Measurements from ENCODE around the gene AMELX.

AMELX gene

DNA sequence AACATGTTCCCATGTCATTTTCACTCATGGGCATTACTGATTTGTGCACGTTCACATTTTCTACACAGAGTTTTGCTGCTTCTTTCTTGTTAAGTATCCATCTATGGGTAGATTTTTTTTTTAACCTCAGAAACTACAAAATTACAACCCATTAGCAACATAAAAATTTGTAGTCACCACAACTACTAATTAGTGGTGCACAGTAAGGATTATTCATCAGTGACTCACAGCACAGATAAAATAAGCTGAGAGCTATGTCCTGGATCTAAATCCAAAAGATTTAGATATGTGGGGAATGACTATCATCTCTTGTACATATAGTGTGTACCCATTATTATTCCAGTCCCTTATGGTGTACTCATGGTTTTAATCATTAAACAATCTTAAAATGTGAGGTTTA is 19.7 kb upstream of the AMELX start:
- no peaks in the 10 kb centered on the region for H3K9me3 Mint-ChIP-seq
- DNase-seq (ENCODE audit: low spot score): no peak
- H3K36me3 Mint-ChIP-seq (ENCODE audit: low read depth): no peaks in the 10 kb centered on the region
- H3K27ac Mint-ChIP-seq: no peak overlapping the region
- no peaks in the 10 kb centered on the region for H3K27me3 Mint-ChIP-seq (ENCODE audit: low read depth)
- no peak overlapping the region for H3K4me3 Mint-ChIP-seq
- no peaks in the 10 kb centered on the region for H3K4me1 Mint-ChIP-seq (ENCODE audit: low read depth)

DNA sequence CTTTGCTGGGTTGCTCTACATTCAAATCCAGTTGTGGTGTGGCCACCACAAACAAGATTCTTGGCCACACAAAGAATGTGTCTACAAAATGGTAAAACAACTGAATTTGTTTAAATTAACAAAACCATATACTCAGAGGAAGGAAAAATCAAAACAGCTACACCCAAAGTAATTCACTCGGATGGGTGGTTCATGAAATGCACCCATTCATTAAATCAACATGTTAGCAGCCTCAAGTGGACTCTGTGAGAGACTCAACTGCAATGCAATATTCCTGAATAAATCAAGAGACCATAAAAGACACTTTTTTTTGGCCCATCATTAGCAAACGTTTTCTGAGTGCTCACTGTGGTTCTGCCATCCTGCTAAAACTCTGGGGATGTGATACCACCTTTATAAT is 11.2 kb upstream of the AMELX start:
- H3K9me3 Mint-ChIP-seq: no peaks in the 10 kb centered on the region
- no peak overlapping the region for H3K4me3 Mint-ChIP-seq
- H3K27me3 Mint-ChIP-seq (ENCODE audit: low read depth): no peaks in the 10 kb centered on the region
- H3K4me1 Mint-ChIP-seq (ENCODE audit: low read depth): no peaks in the 10 kb centered on the region
- DNase-seq (ENCODE audit: low spot score): no peak
- H3K27ac Mint-ChIP-seq: no peak overlapping the region
- no peaks in the 10 kb centered on the region for H3K36me3 Mint-ChIP-seq (ENCODE audit: low read depth)

DNA sequence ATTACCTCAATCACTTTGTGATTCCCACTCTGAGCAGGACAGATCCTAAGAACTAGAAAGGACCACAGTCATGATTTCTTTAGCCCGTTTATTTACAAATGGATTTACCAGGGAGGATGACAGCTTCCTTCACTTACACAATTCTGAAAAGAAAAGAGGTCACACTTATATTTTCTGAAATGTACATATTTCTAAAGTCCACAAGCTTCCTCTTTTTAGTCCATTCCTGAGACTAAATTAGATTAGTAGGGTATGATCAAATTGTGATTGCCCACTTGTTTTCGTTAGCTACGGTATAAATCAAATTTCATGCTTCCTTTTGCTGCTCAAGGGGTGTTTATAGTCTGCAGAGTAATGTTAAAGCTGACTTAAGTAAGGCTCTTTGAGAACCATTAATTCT is 7.6 kb upstream of the AMELX start:
- H3K27me3 Mint-ChIP-seq (ENCODE audit: low read depth): no peaks in the 10 kb centered on the region
- H3K36me3 Mint-ChIP-seq (ENCODE audit: low read depth): no peaks in the 10 kb centered on the region
- H3K4me3 Mint-ChIP-seq: no peak overlapping the region
- no peaks in the 10 kb centered on the region for H3K9me3 Mint-ChIP-seq
- DNase-seq (ENCODE audit: low spot score): no peak
- H3K4me1 Mint-ChIP-seq (ENCODE audit: low read depth): no peaks in the 10 kb centered on the region
- no peak overlapping the region for H3K27ac Mint-ChIP-seq

DNA sequence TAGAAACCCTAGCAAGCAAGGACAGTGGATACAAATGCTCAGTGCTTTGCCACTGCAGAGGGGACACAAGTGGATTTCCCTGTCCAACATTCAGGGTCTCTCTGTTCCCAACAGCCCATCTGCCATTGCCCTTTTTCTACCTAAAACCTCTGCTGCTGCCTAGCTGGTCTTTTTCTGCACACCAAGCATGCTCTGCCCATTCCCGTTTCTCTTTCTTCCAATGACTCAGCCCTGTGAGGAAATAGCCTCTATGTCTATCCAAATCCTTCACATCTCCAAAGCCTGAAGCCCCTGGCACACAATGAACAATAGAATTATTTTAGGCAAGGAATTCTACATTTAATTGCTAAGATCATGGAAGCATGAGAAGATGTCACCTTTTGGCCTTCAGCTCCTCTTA is 5.7 kb upstream of the AMELX start:
- Mint-ChIP-seq H3K4me3 (no peak overlapping the region), H3K36me3 (ENCODE audit: low read depth) (no peaks in the 10 kb centered on the region), H3K4me1 (ENCODE audit: low read depth) (no peaks in the 10 kb centered on the region), H3K27ac (no peak overlapping the region), H3K9me3 (no peaks in the 10 kb centered on the region), H3K27me3 (ENCODE audit: low read depth) (no peaks in the 10 kb centered on the region)
- no peak for DNase-seq (ENCODE audit: low spot score)

DNA sequence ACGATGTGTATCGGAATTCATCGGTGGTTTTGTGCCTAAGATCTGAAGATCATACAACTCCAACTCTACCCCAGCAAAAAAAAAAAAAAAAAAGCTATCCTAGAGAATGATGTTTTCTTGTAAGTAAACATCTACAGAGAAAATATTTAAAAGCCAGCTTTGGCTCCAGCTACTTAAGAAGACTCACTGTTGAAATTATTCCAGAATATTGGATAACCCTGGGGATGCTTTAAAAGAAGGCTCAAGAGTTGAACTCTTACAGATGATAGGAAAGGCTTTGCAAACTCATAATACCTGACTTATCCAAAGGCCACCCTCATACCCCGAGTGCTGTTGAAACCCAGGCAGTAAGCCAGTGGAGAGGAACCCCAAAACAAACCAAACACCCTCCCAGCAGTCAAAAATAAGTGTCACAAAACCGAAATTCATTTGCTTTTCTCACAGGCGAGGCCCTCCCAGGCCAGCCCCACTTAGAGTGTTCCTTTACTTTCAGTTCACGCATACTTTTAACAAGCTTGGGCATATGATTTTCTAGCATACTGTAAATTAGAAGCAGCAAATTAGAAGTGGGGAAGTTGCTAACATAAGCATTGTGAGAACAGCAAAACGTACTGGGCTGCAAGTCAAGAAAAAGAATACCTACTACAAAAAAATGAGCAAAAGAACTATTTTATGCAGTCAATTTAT is 2.7 kb upstream of the AMELX start:
- DNase-seq (ENCODE audit: low spot score): no peak
- no peak overlapping the region for H3K4me3 Mint-ChIP-seq
- no peaks in the 10 kb centered on the region for H3K4me1 Mint-ChIP-seq (ENCODE audit: low read depth)
- no peak overlapping the region for H3K27ac Mint-ChIP-seq
- H3K9me3 Mint-ChIP-seq: no peaks in the 10 kb centered on the region
- no peaks in the 10 kb centered on the region for H3K27me3 Mint-ChIP-seq (ENCODE audit: low read depth)
- H3K36me3 Mint-ChIP-seq (ENCODE audit: low read depth): no peaks in the 10 kb centered on the region

DNA sequence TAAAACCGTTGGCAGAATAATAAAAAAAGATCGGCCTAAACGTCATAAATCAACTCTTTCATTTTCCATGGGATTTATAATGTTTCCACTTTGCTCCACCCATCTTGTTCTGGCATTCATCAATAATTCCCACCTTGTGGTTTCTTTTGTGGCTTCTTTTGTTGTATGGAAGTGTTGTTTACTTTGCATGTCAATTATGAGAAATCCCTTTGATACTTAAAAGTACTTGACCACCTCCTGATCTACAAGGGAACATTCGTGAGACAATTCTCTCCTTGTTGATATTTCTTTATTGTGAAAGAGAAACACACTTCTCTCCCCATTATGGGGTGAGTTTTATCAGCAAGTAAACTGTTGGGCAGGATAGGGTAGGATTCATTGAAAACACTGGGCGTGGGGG is 2.8 kb downstream of the AMELX start:
- Mint-ChIP-seq H3K4me1 (ENCODE audit: low read depth) (no peaks in the 10 kb centered on the region), H3K27me3 (ENCODE audit: low read depth) (no peaks in the 10 kb centered on the region), H3K27ac (no peak overlapping the region), H3K4me3 (no peak overlapping the region), H3K36me3 (ENCODE audit: low read depth) (no peaks in the 10 kb centered on the region), H3K9me3 (no peaks in the 10 kb centered on the region)
- no peak for DNase-seq (ENCODE audit: low spot score)

DNA sequence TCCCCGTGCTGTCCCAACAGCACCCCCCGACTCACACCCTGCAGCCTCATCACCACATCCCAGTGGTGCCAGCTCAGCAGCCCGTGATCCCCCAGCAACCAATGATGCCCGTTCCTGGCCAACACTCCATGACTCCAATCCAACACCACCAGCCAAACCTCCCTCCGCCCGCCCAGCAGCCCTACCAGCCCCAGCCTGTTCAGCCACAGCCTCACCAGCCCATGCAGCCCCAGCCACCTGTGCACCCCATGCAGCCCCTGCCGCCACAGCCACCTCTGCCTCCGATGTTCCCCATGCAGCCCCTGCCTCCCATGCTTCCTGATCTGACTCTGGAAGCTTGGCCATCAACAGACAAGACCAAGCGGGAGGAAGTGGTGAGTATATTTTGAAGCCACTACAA is 5.4 kb downstream of the AMELX start:
- Mint-ChIP-seq H3K9me3 (no peaks in the 10 kb centered on the region), H3K27me3 (ENCODE audit: low read depth) (no peaks in the 10 kb centered on the region)

DNA sequence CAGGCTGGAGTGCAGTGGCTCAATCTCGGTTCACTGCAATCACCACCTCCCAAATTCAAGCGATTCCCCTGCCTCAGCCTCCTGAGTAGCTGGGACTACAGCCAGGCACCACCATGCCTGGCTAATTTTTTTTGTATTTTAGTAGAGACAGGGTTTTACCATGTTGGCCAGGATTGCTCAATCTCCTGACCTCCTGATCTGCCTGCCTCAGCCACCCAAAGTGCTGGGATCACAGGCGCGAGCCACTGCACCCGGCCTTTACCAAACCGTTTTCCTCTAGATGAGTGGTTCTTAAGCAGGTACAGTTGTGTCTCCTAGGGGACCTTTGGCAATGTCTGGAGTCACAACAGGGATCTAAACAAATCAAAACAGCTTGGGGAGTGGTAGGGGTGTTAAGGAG is 11.6 kb downstream of the AMELX start:
- Mint-ChIP-seq H3K27ac (no peak overlapping the region), H3K4me3 (no peak overlapping the region), H3K4me1 (ENCODE audit: low read depth) (no peaks in the 10 kb centered on the region), H3K36me3 (ENCODE audit: low read depth) (no peaks in the 10 kb centered on the region), H3K9me3 (no peaks in the 10 kb centered on the region), H3K27me3 (ENCODE audit: low read depth) (no peaks in the 10 kb centered on the region)
- DNase-seq (ENCODE audit: low spot score): no peak

More for the DNA sequence above, 5.4 kb downstream of the AMELX start:
- no peak overlapping the region for H3K27ac Mint-ChIP-seq
- no peaks in the 10 kb centered on the region for H3K4me1 Mint-ChIP-seq (ENCODE audit: low read depth)
- H3K36me3 Mint-ChIP-seq (ENCODE audit: low read depth): no peaks in the 10 kb centered on the region
- H3K4me3 Mint-ChIP-seq: no peak overlapping the region
- DNase-seq (ENCODE audit: low spot score): no peak

DNA sequence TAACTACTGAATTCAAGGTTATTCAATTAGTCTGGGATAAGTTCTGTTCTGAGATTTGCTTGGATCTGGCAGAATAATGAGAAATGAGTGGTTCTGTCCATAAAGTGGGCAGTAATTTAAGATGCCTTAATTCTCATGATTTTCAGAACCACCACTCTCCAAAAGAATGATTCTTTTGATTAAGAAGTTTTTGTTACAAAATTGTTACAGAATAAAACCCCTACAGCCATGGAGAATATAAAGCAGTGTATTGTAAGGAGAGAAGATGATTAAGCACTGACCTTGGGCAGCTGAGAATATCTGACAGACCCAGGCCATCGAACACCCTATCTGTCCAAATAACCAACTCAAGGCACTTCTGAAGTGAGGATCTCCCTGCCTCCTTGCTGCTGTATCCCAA is 12.4 kb downstream of the AMELX start:
- H3K4me3 Mint-ChIP-seq: no peak overlapping the region
- no peaks in the 10 kb centered on the region for H3K4me1 Mint-ChIP-seq (ENCODE audit: low read depth)
- no peak overlapping the region for H3K27ac Mint-ChIP-seq
- no peaks in the 10 kb centered on the region for H3K9me3 Mint-ChIP-seq
- DNase-seq (ENCODE audit: low spot score): no peak
- no peaks in the 10 kb centered on the region for H3K27me3 Mint-ChIP-seq (ENCODE audit: low read depth)
- no peaks in the 10 kb centered on the region for H3K36me3 Mint-ChIP-seq (ENCODE audit: low read depth)

DNA sequence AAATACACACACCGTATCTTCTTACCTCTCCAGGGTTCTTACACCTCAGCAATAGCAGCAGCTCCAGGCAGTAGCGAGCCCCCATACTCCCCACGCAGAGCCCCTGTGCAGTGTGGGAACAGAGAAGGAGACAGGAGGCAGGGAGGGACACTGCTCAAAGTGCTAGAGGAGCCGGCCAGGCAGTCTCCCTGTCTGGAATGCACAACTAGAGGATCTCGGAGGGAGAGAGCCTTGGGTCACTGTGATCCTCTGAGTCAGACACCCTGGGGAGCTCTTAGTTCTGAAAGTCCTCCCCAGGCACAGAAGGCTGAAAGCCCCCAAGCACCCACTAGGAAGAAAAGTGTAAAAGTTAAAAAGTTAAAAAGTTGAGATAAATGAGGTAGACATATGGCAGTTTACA is 16.0 kb downstream of the AMELX start:
- Mint-ChIP-seq H3K4me3 (no peak overlapping the region), H3K4me1 (ENCODE audit: low read depth) (no peaks in the 10 kb centered on the region), H3K36me3 (ENCODE audit: low read depth) (no peaks in the 10 kb centered on the region), H3K27ac (no peak overlapping the region), H3K9me3 (no peaks in the 10 kb centered on the region), H3K27me3 (ENCODE audit: low read depth) (no peaks in the 10 kb centered on the region)
- no peak for DNase-seq (ENCODE audit: low spot score)

DNA sequence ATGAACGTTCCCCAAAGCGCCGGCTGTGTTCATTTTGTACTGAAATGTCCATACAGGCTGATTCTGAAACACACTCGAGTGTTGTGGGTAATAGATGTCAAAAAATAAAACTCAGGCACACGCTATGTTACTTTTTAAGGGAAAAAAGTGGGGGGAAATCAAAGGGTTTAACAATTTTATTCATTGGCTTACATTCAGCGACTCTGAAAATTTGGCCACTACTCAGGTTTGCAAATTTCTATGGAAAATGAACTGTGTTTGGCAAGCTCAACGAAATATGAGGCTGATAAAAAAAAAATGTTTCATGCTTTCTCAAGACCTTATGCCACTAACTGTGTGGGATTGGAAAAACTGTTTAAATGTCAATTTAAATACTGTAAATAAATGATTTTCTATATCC is 18.5 kb downstream of the AMELX start:
- DNase-seq (ENCODE audit: low spot score): no peak
- no peaks in the 10 kb centered on the region for H3K9me3 Mint-ChIP-seq
- H3K27ac Mint-ChIP-seq: no peak overlapping the region
- H3K36me3 Mint-ChIP-seq (ENCODE audit: low read depth): no peaks in the 10 kb centered on the region
- H3K27me3 Mint-ChIP-seq (ENCODE audit: low read depth): no peaks in the 10 kb centered on the region
- no peaks in the 10 kb centered on the region for H3K4me1 Mint-ChIP-seq (ENCODE audit: low read depth)
- H3K4me3 Mint-ChIP-seq: no peak overlapping the region

DNA sequence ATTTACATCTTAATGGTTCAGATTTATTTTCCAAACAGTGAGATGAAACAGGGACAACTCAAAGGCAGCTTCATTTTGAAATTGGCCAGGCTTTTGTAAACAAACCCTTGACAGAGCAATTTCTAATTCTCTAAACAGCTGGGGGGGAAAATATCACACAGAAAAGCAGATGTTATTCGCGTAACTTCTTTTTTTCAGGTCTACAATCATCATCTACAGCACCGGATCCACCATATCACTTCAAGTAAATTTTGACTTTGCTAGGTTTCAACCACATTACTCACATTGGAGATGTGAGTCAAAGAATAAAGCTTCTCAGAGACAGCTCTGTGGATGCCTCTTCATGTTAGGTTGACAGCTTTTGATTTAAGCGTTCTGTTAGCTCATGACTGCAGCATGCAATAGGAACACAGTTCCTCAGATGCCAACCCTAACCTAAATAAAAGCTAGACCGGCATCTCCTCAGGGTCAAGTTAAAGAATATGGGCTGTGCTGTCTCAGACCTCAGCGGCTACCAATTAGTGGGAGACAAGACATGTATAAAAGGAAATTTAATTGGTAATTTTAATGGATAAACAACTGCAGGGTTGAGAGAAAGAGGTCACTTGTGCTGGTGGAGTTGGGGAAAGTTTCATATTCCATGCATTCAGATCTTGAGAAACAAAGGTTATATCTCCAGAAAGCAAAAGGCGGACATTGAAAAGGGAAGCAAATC is 26.8 kb downstream of the AMELX start:
- Mint-ChIP-seq H3K4me3 (no peak overlapping the region), H3K4me1 (ENCODE audit: low read depth) (no peaks in the 10 kb centered on the region), H3K27me3 (ENCODE audit: low read depth) (no peaks in the 10 kb centered on the region), H3K27ac (no peak overlapping the region), H3K36me3 (ENCODE audit: low read depth) (no peaks in the 10 kb centered on the region), H3K9me3 (no peaks in the 10 kb centered on the region)
- DNase-seq (ENCODE audit: low spot score): no peak

DNA sequence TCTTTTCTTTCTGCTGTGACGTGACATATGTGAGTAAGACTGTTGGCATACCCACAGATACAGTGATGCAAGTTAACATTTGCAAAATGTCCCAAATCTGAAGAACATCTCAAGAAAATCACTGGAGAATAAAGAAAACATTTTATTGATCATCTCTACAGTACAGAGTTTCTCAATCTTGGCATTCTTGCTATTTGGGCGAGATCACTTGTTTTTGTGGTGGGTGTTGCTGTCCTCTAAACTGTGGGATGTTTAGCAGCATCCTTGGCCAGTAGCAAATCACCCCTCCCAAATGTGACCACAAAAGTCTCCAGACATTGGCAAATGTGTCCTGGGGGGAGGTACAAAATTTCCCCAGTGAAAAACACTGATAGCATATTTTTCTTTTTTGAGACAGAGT is 28.8 kb downstream of the AMELX start:
- H3K27me3 Mint-ChIP-seq (ENCODE audit: low read depth): no peaks in the 10 kb centered on the region
- H3K4me3 Mint-ChIP-seq: no peak overlapping the region
- H3K36me3 Mint-ChIP-seq (ENCODE audit: low read depth): no peaks in the 10 kb centered on the region
- H3K9me3 Mint-ChIP-seq: no peaks in the 10 kb centered on the region
- no peak overlapping the region for H3K27ac Mint-ChIP-seq
- H3K4me1 Mint-ChIP-seq (ENCODE audit: low read depth): no peaks in the 10 kb centered on the region
- DNase-seq (ENCODE audit: low spot score): no peak

DNA sequence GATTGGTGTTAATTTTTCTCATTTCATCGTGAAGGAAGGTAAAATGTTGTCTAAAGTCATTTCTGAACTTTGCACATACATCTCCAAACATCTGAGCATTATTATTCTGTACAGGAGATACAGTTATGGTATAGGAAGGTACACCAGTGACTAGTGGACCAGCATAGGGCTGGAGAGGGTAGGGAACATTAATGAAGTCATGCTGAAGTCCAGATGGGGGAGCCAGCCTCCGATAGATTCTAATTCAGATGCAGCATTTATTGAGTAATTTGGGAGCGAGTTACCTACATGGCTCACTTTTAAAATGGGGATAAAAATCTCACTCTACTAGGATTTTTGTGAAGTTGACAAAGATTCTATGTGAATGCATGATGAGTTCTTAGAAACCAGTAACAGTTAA is 34.9 kb downstream of the AMELX start:
- Mint-ChIP-seq H3K4me3 (no peak overlapping the region), H3K36me3 (ENCODE audit: low read depth) (no peaks in the 10 kb centered on the region)

DNA sequence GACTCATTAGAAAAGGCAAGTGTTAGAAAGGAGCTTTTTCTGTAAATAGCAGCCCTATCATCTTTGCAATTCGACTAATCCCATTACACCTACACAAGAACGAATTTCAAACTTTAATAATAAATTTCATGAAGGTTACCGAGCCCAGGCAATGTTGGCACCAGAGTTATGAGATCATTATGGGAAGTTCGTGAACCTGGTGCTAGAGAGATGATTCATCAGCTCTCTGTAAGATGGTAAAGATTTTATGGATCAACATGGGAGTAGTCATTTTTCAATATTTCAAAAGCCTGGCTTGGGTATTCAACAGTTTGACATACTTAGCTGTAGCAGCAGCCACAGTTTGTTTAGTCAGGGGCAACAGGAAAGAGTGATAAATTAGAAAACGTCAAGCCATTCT is 35.8 kb downstream of the AMELX start:
- no peak for DNase-seq (ENCODE audit: low spot score)
- no peaks in the 10 kb centered on the region for H3K4me1 Mint-ChIP-seq (ENCODE audit: low read depth)
- H3K27me3 Mint-ChIP-seq (ENCODE audit: low read depth): no peaks in the 10 kb centered on the region
- H3K27ac Mint-ChIP-seq: no peak overlapping the region
- H3K36me3 Mint-ChIP-seq (ENCODE audit: low read depth): no peaks in the 10 kb centered on the region
- H3K4me3 Mint-ChIP-seq: no peak overlapping the region
- H3K9me3 Mint-ChIP-seq: no peaks in the 10 kb centered on the region

More for the DNA sequence above, 34.9 kb downstream of the AMELX start:
- Mint-ChIP-seq H3K27me3 (ENCODE audit: low read depth) (no peaks in the 10 kb centered on the region), H3K9me3 (no peaks in the 10 kb centered on the region), H3K27ac (no peak overlapping the region), H3K4me1 (ENCODE audit: low read depth) (no peaks in the 10 kb centered on the region)
- no peak for DNase-seq (ENCODE audit: low spot score)

Data from T-helper 2 cell treated with Interferon-gamma antibody and Interleukin-4, amounts not matched to agents 5 μg/mL and 100 μg/mL, for 36 hours (primary cell).